DOHH2 (cell line): Measurements from ENCODE around the gene TTC34.

Experiments
- CTCF ChIP-seq: fragments of 200-600 bp; sonication (generic); IDR thresholded peaks from one replicate; pipeline ENCODE4 v1.5.1; 2014; ENCODE audit warnings: antibody characterized with exemption, mild to moderate bottlenecking, low read depth, low read length; ENCODE audit not compliant: poor library complexity, severe bottlenecking
- EZH2phosphoT487 ChIP-seq: fragments of 200-600 bp; sonication (generic); IDR thresholded peaks from 2 replicates; pipeline ENCODE4 v1.6.1; 2017; ENCODE audit warnings: borderline replicate concordance, mild to moderate bottlenecking, antibody characterized with exemption, low read length, moderate library complexity, mixed read lengths

DNA sequence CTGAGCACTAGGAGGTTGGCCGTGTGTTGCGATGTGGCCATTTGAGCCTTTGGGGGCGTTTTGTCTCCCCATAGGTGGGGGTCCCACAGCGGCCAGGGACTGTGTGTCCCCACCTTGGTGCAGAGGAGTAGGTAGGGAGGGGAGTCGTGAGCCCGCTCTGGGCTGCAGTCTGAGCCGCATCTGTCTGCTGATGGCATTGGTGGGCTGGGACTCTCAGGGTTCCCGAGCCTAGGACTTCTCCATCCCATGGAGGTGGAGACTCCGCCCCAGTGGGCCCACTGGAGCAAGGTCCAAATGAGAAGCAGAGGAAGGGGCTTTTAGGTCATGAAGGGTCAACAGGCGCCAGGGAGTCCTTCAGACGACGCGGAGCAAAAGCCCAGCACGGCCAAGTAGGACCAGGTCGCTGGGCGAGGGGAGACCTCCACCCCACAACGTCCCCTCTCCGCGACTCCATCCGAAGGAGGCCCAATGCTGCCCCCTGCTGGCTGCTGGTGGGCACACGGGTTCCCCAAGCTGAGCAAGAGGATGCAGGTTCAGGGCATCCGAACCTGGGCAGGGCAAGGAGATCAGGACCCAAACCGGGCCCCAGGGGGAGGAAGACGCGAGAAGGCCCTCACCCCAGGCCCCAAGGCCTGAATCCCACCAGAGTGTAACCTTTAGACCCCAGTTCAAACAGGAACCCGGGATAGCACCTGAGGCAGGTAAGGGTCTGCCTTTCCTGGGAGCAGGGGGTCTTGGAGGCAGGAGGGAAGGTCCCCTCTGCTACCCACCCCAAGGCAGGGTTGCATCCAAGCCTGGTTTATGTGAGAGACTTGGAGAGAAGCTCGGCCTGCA is 14.9 kb downstream of the TTC34 start:
- peak; percentile 92 for TF ChIP-seq CTCF
- no peak for TF ChIP-seq EZH2phosphoT487
